BE2C (cell line): ENCODE data around the gene HENMT1.

ENCODE experiments used
- DNase-seq: peaks from one replicate; pipeline ENCODE4 v3.0.0-alpha.2; 2020
- H3K27me3 ChIP-seq: fragments of 250-450 bp; sonication (Bioruptor Pico); 2 replicates; pipeline ENCODE4 v1.5.1; 2020; ENCODE audit warnings: mild to moderate bottlenecking
- H3K36me3 ChIP-seq: fragments of 250-450 bp; sonication (Bioruptor Pico); 2 replicates; pipeline ENCODE4 v1.5.1; 2020; ENCODE audit warnings: mild to moderate bottlenecking
- H3K4me1 ChIP-seq: fragments of 250-450 bp; sonication (Bioruptor Pico); 2 replicates; pipeline ENCODE4 v1.5.1; 2020
- H3K4me3 ChIP-seq: 2 replicates; pipeline ENCODE4 v1.5.1; 2011; ENCODE audit warnings: low read depth, low read length
- H3K9me3 ChIP-seq: fragments of 250-450 bp; sonication (Bioruptor Pico); 2 replicates; pipeline ENCODE4 v1.5.1; 2020
- CTCF ChIP-seq: IDR thresholded peaks from 2 replicates; pipeline ENCODE4 v1.5.1; 2012; ENCODE audit warnings: mild to moderate bottlenecking, low read depth, low read length

HENMT1 gene

GRCh38 chr1:108665067-108665466 is 4.2 kb upstream of the HENMT1 start:
- DNase-seq, result no peak
- TF ChIP-seq CTCF, result no peak
- H3K9me3 ChIP-seq, result peaks cover 4% of the 10 kb centered on the region
- H3K36me3 ChIP-seq, result no peaks in the 10 kb centered on the region
- no peaks in the 10 kb centered on the region for H3K4me1 ChIP-seq
- peaks cover 6% of the 10 kb centered on the region; the same call in 1 of the 2 replicates for H3K27me3 ChIP-seq
- H3K4me3 ChIP-seq, result no peak overlapping the region

- DNase-seq, result no peak
- no peaks in the 10 kb centered on the region for H3K36me3 ChIP-seq
- H3K4me1 ChIP-seq, result no peaks in the 10 kb centered on the region
- peaks cover 9% of the 10 kb centered on the region for H3K27me3 ChIP-seq
- no peak overlapping the region for H3K4me3 ChIP-seq
- H3K9me3 ChIP-seq, result peaks cover 4% of the 10 kb centered on the region
- TF ChIP-seq CTCF, result no peak
Measured at GRCh38 chr1:108664481-108664880, 3.6 kb upstream of the HENMT1 start.

GRCh38 chr1:108663074-108663473 is 2.2 kb upstream of the HENMT1 start:
- Histone ChIP-seq H3K36me3 (no peaks in the 10 kb centered on the region), H3K27me3 (peaks cover 11% of the 10 kb centered on the region), H3K9me3 (peaks cover 4% of the 10 kb centered on the region), H3K4me1 (no peaks in the 10 kb centered on the region), H3K4me3 (no peak overlapping the region)
- no peak for DNase-seq
- no peak for TF ChIP-seq CTCF

- no peaks in the 10 kb centered on the region for H3K36me3 ChIP-seq
- no peaks in the 10 kb centered on the region for H3K4me1 ChIP-seq
- DNase-seq, result no peak
- peaks cover 18% of the 10 kb centered on the region for H3K27me3 ChIP-seq
- H3K4me3 ChIP-seq, result no peak overlapping the region
- peaks cover 4% of the 10 kb centered on the region for H3K9me3 ChIP-seq
- no peak for TF ChIP-seq CTCF
Measured at GRCh38 chr1:108657356-108658080, 3.4 kb downstream of the HENMT1 start.

GRCh38 chr1:108653431-108654105 is 7.3 kb downstream of the HENMT1 start:
- Histone ChIP-seq H3K4me3 (no peak overlapping the region), H3K27me3 (peaks cover 7% of the 10 kb centered on the region), H3K36me3 (no peaks in the 10 kb centered on the region), H3K4me1 (no peaks in the 10 kb centered on the region), H3K9me3 (no peaks in the 10 kb centered on the region)
- TF ChIP-seq CTCF, result no peak
- DNase-seq, result no peak

GRCh38 chr1:108646648-108647269 is 14.1 kb downstream of the HENMT1 start:
- Histone ChIP-seq H3K4me3 (no peak overlapping the region), H3K36me3 (no peaks in the 10 kb centered on the region), H3K27me3 (no peaks in the 10 kb centered on the region), H3K9me3 (no peaks in the 10 kb centered on the region), H3K4me1 (no peaks in the 10 kb centered on the region)
- DNase-seq, result no peak
- TF ChIP-seq CTCF, result no peak
